ENCODE data around the gene FAAP24.
"Not testable (repeated sequence)": the region's sequence is repeated elsewhere in the genome, so short reads cannot be mapped to it uniquely, and the experiment has no call there.

Gene FAAP24

GRCh38 chr19:33000910-33001309, 28.9 kb downstream of the FAAP24 start:
- ATAC-seq (ENCODE audit: low read depth) (no peak), DNase-seq (ENCODE audit: low spot score) (no peak)
- Histone ChIP-seq H3K9me3 (ENCODE audit: severe bottlenecking) (no peaks in the 10 kb centered on the region), H3K27me3 (ENCODE audit: insufficient read depth, poor library complexity, severe bottlenecking) (no peaks in the 10 kb centered on the region), H3K4me1 (ENCODE audit: insufficient read depth, poor library complexity, severe bottlenecking) (no peaks in the 10 kb centered on the region), H3K36me3 (ENCODE audit: low read depth) (peaks cover 5% of the 10 kb centered on the region; the same call in 1 of the 2 replicates), H3K4me3 (ENCODE audit: severe bottlenecking) (no peak overlapping the region), H3K27ac (ENCODE audit: poor library complexity, severe bottlenecking) (no peak overlapping the region)
- TF ChIP-seq, protein P1, sequence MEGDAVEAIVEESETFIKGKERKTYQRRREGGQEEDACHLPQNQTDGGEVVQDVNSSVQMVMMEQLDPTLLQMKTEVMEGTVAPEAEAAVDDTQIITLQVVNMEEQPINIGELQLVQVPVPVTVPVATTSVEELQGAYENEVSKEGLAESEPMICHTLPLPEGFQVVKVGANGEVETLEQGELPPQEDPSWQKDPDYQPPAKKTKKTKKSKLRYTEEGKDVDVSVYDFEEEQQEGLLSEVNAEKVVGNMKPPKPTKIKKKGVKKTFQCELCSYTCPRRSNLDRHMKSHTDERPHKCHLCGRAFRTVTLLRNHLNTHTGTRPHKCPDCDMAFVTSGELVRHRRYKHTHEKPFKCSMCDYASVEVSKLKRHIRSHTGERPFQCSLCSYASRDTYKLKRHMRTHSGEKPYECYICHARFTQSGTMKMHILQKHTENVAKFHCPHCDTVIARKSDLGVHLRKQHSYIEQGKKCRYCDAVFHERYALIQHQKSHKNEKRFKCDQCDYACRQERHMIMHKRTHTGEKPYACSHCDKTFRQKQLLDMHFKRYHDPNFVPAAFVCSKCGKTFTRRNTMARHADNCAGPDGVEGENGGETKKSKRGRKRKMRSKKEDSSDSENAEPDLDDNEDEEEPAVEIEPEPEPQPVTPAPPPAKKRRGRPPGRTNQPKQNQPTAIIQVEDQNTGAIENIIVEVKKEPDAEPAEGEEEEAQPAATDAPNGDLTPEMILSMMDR (IDR thresholded peaks at IDR 0.05; ENCODE audit: poor library complexity, severe bottlenecking) = no peak

- not testable (repeated sequence) for DNase-seq (ENCODE audit: low spot score); H3K36me3 ChIP-seq (ENCODE audit: low read depth); H3K4me3 ChIP-seq (ENCODE audit: severe bottlenecking); H3K27ac ChIP-seq (ENCODE audit: poor library complexity, severe bottlenecking); H3K27me3 ChIP-seq (ENCODE audit: insufficient read depth, poor library complexity, severe bottlenecking); H3K9me3 ChIP-seq (ENCODE audit: severe bottlenecking); H3K4me1 ChIP-seq (ENCODE audit: insufficient read depth, poor library complexity, severe bottlenecking); ATAC-seq (ENCODE audit: low read depth)
These were observed 30.3 kb downstream of the FAAP24 start for GRCh38 chr19:33002126-33002865.

DNA sequence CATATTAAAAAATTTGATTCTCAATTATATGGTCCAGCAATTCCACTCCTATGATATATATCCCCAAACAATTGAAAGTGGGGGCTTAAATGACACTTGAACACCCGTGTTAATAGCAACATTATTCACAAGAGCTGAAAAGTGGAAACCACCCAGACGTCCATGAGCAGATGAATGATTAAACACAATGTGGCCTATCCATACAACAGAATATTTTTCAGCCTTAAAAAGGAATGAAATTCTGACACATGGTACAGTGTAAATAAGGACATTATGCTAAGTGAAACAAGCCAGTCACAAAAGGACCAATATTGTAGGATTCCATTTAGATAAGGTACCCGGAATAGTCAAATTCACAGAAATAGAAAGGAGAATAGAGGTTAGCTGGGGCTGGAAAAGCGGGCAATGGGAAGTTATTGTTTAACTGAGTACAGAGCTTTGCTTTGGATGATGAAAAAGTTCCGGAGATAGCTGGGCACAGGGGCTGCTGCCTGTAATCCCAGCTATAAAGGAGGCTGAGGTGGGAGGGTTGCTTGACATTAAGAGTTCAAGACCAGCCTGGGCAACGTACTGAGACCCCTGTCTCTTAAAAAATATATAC, 31.5 kb downstream of the FAAP24 start:
- DNase-seq (ENCODE audit: low spot score); H3K36me3 ChIP-seq (ENCODE audit: low read depth); H3K4me1 ChIP-seq (ENCODE audit: insufficient read depth, poor library complexity, severe bottlenecking); ATAC-seq (ENCODE audit: low read depth); H3K4me3 ChIP-seq (ENCODE audit: severe bottlenecking); H3K9me3 ChIP-seq (ENCODE audit: severe bottlenecking); H3K27ac ChIP-seq (ENCODE audit: poor library complexity, severe bottlenecking); H3K27me3 ChIP-seq (ENCODE audit: insufficient read depth, poor library complexity, severe bottlenecking): not testable (repeated sequence)

GRCh38 chr19:33005440-33005839, 33.4 kb downstream of the FAAP24 start:
- H3K36me3 ChIP-seq (ENCODE audit: low read depth) = peaks cover 5% of the 10 kb centered on the region
- no peak overlapping the region for H3K27ac ChIP-seq (ENCODE audit: poor library complexity, severe bottlenecking)
- H3K9me3 ChIP-seq (ENCODE audit: severe bottlenecking) = no peaks in the 10 kb centered on the region
- TF ChIP-seq, protein P1 (IDR thresholded peaks at IDR 0.05; ENCODE audit: poor library complexity, severe bottlenecking) = no peak
- H3K4me3 ChIP-seq (ENCODE audit: severe bottlenecking) = no peak overlapping the region
- no peaks in the 10 kb centered on the region for H3K4me1 ChIP-seq (ENCODE audit: insufficient read depth, poor library complexity, severe bottlenecking)
- DNase-seq (ENCODE audit: low spot score) (no peak), ATAC-seq (ENCODE audit: low read depth) (no peak)
- H3K27me3 ChIP-seq (ENCODE audit: insufficient read depth, poor library complexity, severe bottlenecking) = no peaks in the 10 kb centered on the region

DNA sequence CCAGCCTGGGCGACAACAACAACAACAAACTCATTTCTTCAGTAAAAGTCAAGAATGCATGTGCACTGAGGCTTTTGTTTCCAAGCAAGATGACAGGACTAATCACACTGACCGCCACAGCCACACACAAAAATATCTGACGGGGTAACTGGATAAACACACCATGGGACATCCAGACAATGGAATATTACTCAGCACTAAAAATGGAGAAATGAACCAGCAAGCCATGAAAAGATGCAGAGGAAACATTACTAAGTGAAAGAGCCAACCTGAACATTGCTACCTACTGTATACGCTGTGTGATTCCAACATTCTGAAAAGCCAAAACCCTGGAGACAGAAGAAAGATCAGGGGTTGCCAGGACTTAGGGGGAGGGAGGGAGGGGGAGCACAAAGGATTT, 36.7 kb downstream of the FAAP24 start:
- Histone ChIP-seq H3K27me3 (ENCODE audit: insufficient read depth, poor library complexity, severe bottlenecking) (no peaks in the 10 kb centered on the region), H3K36me3 (ENCODE audit: low read depth) (peaks cover 9% of the 10 kb centered on the region; the same call in 1 of the 2 replicates), H3K4me1 (ENCODE audit: insufficient read depth, poor library complexity, severe bottlenecking) (no peaks in the 10 kb centered on the region), H3K9me3 (ENCODE audit: severe bottlenecking) (no peaks in the 10 kb centered on the region), H3K27ac (ENCODE audit: poor library complexity, severe bottlenecking) (no peak overlapping the region), H3K4me3 (ENCODE audit: severe bottlenecking) (no peak overlapping the region)
- ATAC-seq (ENCODE audit: low read depth) = no peak
- no peak for DNase-seq (ENCODE audit: low spot score)
- TF ChIP-seq, protein P1 (IDR thresholded peaks at IDR 0.05; ENCODE audit: poor library complexity, severe bottlenecking) = no peak

DNA sequence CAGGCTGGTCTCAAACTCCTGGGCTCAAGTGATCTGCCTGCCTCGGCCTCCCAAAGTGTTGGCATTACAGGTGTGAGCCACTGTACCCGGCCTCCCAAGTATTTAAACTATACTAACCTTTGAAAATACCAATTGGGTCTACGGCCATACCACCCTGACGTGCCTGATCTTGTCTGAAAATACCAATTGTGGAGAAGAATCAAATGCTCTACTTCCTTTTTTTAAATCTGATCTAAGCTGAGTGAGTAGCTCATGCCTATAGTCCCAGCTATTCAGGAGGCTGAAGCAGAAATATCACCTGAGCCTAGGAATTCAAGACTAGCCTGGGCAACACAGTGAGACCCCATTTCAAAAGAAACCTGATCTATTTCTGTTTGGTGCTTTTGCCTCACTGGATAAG, 38.8 kb downstream of the FAAP24 start:
- DNase-seq (ENCODE audit: low spot score); H3K27me3 ChIP-seq (ENCODE audit: insufficient read depth, poor library complexity, severe bottlenecking); H3K4me1 ChIP-seq (ENCODE audit: insufficient read depth, poor library complexity, severe bottlenecking); H3K27ac ChIP-seq (ENCODE audit: poor library complexity, severe bottlenecking); H3K36me3 ChIP-seq (ENCODE audit: low read depth); H3K9me3 ChIP-seq (ENCODE audit: severe bottlenecking); H3K4me3 ChIP-seq (ENCODE audit: severe bottlenecking): not testable (repeated sequence)
- peak; percentile 48; the same call in 2 of the 3 replicates for ATAC-seq (ENCODE audit: low read depth)

Measured in RWPE2 (cell line).